GM12878 (cell line): ENCODE results near the gene THAP9. TPM values are rescaled to one million over a fixed set of nuclear protein-coding genes. Genes with fewer than 3 reads are reported as not detected.

Source experiments
- CUX1 ChIP-seq: IDR thresholded peaks from 2 replicates; pipeline ENCODE4 v1.6.1; 2012; ENCODE audit warnings: improper control_type of control experiment, low read depth, low read length; ENCODE audit not compliant: insufficient replicate concordance
- NRF1 ChIP-seq: conservative IDR thresholded peaks from 2 replicates; pipeline ENCODE4 v1.6.1; 2011; ENCODE audit warnings: mild to moderate bottlenecking, low read depth, low read length, improper control_type of control experiment
- RELB ChIP-seq: fragments of 450-650 bp; IDR thresholded peaks from 2 replicates; pipeline ENCODE4 v1.6.1; 2017; ENCODE audit warnings: low read depth, mild to moderate bottlenecking, moderate library complexity
- RUNX3 ChIP-seq: IDR thresholded peaks from 2 replicates; pipeline ENCODE4 v1.6.1; 2012; ENCODE audit warnings: low read length, inconsistent platforms
- YBX1 ChIP-seq: fragments of 450-650 bp; IDR thresholded peaks from 2 replicates; pipeline ENCODE4 v1.6.1; 2016; ENCODE audit warnings: antibody characterized with exemption
- polyA plus RNA-seq, 11 experiments: library from polyadenylated mRNA; depleted of rRNA in 4 of 11; unstranded in 6 of 11; stranded (reverse) in 5 of 11; fragments of >200 nt; fragmentation: Nextera tagmentation in 4 of 11; fragmentation: Illumina TruSeq in 1 of 11; extraction: Ambion mirVana in 4 of 11; extraction: Trizol in 1 of 11; gene quantifications; 1 replicate in 1 of 11; 2 replicates in 10 of 11; pipeline versions ENCODE4 v1.2.1 to v1.2.3, GENCODE V29; 2011 to 2016; ENCODE audit warnings: inconsistent platforms in 2 of 11, missing spikeins in 2 of 11, low read depth in 1 of 11
- total RNA-seq, 4 experiments: library from RNA; depleted of rRNA in 3 of 4; stranded (reverse); fragments of >200 nt in 3 of 4; fragmentation: Illumina TruSeq in 1 of 4; extraction: Trizol in 1 of 4; gene quantifications; 2 replicates each; pipeline versions ENCODE4 v1.2.1 to v1.2.3, GENCODE V29; 2013 to 2021
- TF ChIP-seq, protein P1 (sequence below): fragments of 150-350 bp; IDR thresholded peaks from 2 replicates; pipeline ENCODE4 v1.6.1; 2016; ENCODE audit warnings: low read depth, low read length
- TF ChIP-seq, protein P2 (sequence below): fragments of 450-650 bp; IDR thresholded peaks from 2 replicates; pipeline ENCODE4 v1.6.1; 2016; ENCODE audit warnings: mild to moderate bottlenecking

Gene THAP9
- total and polyA plus RNA-seq, 10 of the 15 experiments (the other 5 are each of a cell fraction or from before 2014, with no cell fraction given), result 2.1 to 4.9 (median 3.3) TPM

DNA sequence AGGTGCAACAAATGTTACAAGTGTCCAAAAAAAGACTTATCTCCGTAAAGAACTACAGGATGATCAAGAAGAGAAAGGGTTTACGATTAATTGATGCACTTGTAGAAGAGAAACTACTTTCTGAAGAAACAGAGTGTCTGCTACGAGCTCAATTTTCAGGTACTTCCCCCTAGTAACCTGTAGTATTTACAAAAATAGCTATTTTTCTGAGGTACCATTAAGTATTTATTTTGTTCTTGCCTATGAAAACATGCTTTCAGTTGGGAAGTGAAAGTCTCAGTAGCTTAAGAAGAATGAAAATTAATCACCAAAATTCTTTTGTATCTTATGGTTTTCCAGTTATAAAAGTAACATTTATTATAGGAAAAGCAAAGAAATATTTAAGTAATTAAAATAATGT, 5.9 kb downstream of the THAP9 start (continued):
- TF ChIP-seq YBX1 (no peak), NRF1 (no peak), RUNX3 (peak; percentile 70; the same call in 1 of the 2 replicates), RELB (0 out of 2 replicates have a peak, but pooled peaks have one; percentile 21), CUX1 (no peak)
- TF ChIP-seq, protein P1, sequence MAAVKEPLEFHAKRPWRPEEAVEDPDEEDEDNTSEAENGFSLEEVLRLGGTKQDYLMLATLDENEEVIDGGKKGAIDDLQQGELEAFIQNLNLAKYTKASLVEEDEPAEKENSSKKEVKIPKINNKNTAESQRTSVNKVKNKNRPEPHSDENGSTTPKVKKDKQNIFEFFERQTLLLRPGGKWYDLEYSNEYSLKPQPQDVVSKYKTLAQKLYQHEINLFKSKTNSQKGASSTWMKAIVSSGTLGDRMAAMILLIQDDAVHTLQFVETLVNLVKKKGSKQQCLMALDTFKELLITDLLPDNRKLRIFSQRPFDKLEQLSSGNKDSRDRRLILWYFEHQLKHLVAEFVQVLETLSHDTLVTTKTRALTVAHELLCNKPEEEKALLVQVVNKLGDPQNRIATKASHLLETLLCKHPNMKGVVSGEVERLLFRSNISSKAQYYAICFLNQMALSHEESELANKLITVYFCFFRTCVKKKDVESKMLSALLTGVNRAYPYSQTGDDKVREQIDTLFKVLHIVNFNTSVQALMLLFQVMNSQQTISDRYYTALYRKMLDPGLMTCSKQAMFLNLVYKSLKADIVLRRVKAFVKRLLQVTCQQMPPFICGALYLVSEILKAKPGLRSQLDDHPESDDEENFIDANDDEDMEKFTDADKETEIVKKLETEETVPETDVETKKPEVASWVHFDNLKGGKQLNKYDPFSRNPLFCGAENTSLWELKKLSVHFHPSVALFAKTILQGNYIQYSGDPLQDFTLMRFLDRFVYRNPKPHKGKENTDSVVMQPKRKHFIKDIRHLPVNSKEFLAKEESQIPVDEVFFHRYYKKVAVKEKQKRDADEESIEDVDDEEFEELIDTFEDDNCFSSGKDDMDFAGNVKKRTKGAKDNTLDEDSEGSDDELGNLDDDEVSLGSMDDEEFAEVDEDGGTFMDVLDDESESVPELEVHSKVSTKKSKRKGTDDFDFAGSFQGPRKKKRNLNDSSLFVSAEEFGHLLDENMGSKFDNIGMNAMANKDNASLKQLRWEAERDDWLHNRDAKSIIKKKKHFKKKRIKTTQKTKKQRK, result no peak
- TF ChIP-seq, protein P2, sequence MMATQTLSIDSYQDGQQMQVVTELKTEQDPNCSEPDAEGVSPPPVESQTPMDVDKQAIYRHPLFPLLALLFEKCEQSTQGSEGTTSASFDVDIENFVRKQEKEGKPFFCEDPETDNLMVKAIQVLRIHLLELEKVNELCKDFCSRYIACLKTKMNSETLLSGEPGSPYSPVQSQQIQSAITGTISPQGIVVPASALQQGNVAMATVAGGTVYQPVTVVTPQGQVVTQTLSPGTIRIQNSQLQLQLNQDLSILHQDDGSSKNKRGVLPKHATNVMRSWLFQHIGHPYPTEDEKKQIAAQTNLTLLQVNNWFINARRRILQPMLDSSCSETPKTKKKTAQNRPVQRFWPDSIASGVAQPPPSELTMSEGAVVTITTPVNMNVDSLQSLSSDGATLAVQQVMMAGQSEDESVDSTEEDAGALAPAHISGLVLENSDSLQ, result no peak
- TF ChIP-seq, all 136 proteins: peak for 13
